GM23338 (cell line): ENCODE measurements around the gene CDC42EP2. TPM values are rescaled to one million over a fixed set of nuclear protein-coding genes. Genes with fewer than 3 reads are reported as not detected.

Experiments
- ATAC-seq: fragments of 200-7000 bp; cut with Tn5 transposase; 3 replicates; pipeline ENCODE4 v1.9.1; 2020
- DNase-seq: peaks from one replicate; pipeline ENCODE4 v3.0.0-alpha.2; 2015; ENCODE audit warnings: low spot score
- H2AFZ ChIP-seq: fragments of 200-600 bp; sonication (generic); 2 replicates; pipeline ENCODE4 v1.8.0; 2016; ENCODE audit warnings: antibody characterized with exemption, mild to moderate bottlenecking, moderate library complexity
- H3F3A ChIP-seq: fragments of 200-600 bp; sonication (generic); replicated peaks from 2 replicates; pipeline ENCODE4 v1.8.0; 2017; ENCODE audit warnings: antibody characterized with exemption, mixed run types, low read depth
- H3K27ac ChIP-seq: fragments of 200-600 bp; sonication (generic); 2 replicates; pipeline ENCODE4 v1.6.1; 2016; ENCODE audit warnings: low read depth
- H3K27me3 ChIP-seq: fragments of 200-600 bp; sonication (generic); 2 replicates; pipeline ENCODE4 v1.8.0; 2016; ENCODE audit warnings: mild to moderate bottlenecking, mixed run types, moderate library complexity; ENCODE audit not compliant: insufficient read depth
- H3K36me3 ChIP-seq: fragments of 200-600 bp; sonication (generic); 2 replicates; pipeline ENCODE4 v1.8.0; 2016; ENCODE audit warnings: mild to moderate bottlenecking; ENCODE audit not compliant: insufficient read depth
- H3K4me1 ChIP-seq: fragments of 200-600 bp; sonication (generic); 2 replicates; pipeline ENCODE4 v1.8.0; 2016; ENCODE audit warnings: mild to moderate bottlenecking, moderate library complexity; ENCODE audit not compliant: insufficient read depth
- H3K4me2 ChIP-seq: fragments of 200-600 bp; sonication (generic); 2 replicates; pipeline ENCODE4 v1.7.1; 2017; ENCODE audit warnings: mixed run types
- H3K4me3 ChIP-seq: fragments of 200-600 bp; sonication (generic); 2 replicates; pipeline ENCODE4 v1.6.1; 2016; ENCODE audit warnings: mixed run types
- H3K79me2 ChIP-seq: fragments of 200-600 bp; sonication (generic); replicated peaks from 2 replicates; pipeline ENCODE4 v1.8.0; 2017; ENCODE audit warnings: mild to moderate bottlenecking; ENCODE audit not compliant: insufficient read depth
- H3K9me2 ChIP-seq: fragments of 200-600 bp; sonication (generic); 2 replicates; pipeline ENCODE4 v1.8.0; 2017; ENCODE audit not compliant: insufficient read depth
- H4K20me1 ChIP-seq: fragments of 200-600 bp; sonication (generic); replicated peaks from 2 replicates; pipeline ENCODE4 v1.8.0; 2017; ENCODE audit warnings: mild to moderate bottlenecking; ENCODE audit not compliant: insufficient read depth
- H3K27ac Mint-ChIP-seq: 2 replicates; pipeline ENCODE4 v1.8.0; 2020; ENCODE audit warnings: inconsistent platforms, mild to moderate bottlenecking, moderate library complexity, mixed read lengths
- H3K27me3 Mint-ChIP-seq: 3 replicates; pipeline ENCODE4 v1.8.0; 2022; ENCODE audit warnings: low read depth, mild to moderate bottlenecking, moderate library complexity, mixed read lengths, inconsistent platforms; ENCODE audit not compliant: insufficient read depth, poor library complexity
- H3K36me3 Mint-ChIP-seq: 3 replicates; pipeline ENCODE4 v1.8.0; 2021; ENCODE audit warnings: low read depth, mild to moderate bottlenecking, inconsistent platforms, moderate library complexity, mixed read lengths
- H3K4me1 Mint-ChIP-seq: 3 replicates; pipeline ENCODE4 v1.8.0; 2020; ENCODE audit warnings: mild to moderate bottlenecking, inconsistent platforms, mixed read lengths
- H3K4me3 Mint-ChIP-seq: 3 replicates; pipeline ENCODE4 v1.8.0; 2021; ENCODE audit warnings: moderate library complexity, mild to moderate bottlenecking, inconsistent platforms, mixed read lengths
- H3K9me3 Mint-ChIP-seq: 3 replicates; pipeline ENCODE4 v1.8.0; 2020; ENCODE audit warnings: moderate library complexity, mild to moderate bottlenecking, inconsistent platforms, mixed read lengths
- CREB1 ChIP-seq: fragments of 250-450 bp; sonication (Bioruptor Pico); IDR thresholded peaks from 2 replicates; pipeline ENCODE4 v1.5.0; 2020; ENCODE audit warnings: low read depth, mild to moderate bottlenecking, moderate library complexity
- EZH2phosphoT487 ChIP-seq: fragments of 200-600 bp; sonication (generic); IDR thresholded peaks from one replicate; pipeline ENCODE4 v1.8.1; 2018; ENCODE audit warnings: antibody characterized with exemption; ENCODE audit not compliant: unreplicated experiment
- POLR2AphosphoS5 ChIP-seq: IDR thresholded peaks from 2 replicates; pipeline ENCODE4 v1.6.1; 2016; ENCODE audit warnings: antibody characterized with exemption, low read depth
- ZNF331 ChIP-seq: fragments of 250-450 bp; sonication (Bioruptor Pico); IDR thresholded peaks from 2 replicates; pipeline ENCODE4 v1.5.0; 2020; ENCODE audit warnings: low read depth, mild to moderate bottlenecking, moderate library complexity
- polyA plus RNA-seq: library from polyadenylated mRNA; unstranded; fragments of >200 nt; fragmentation: Nextera tagmentation; extraction: Ambion mirVana; gene quantifications from 2 replicates; pipeline ENCODE4 v1.2.1, GENCODE V29; 2016
- total RNA-seq: library from RNA; depleted of rRNA; stranded (reverse); fragments of >200 nt; shearing (Covaris generic); gene quantifications from 2 replicates; pipeline ENCODE4 v1.2.3, GENCODE V29; 2014
- TF ChIP-seq, protein P1 (sequence below): IDR thresholded peaks from one replicate; pipeline ENCODE4 v1.6.1; 2018; ENCODE audit warnings: antibody characterized with exemption; ENCODE audit not compliant: unreplicated experiment

The CDC42EP2 gene
- total and polyA plus RNA-seq, 2 experiments from 2014 or later = 18.2 to 19.0 TPM

DNA sequence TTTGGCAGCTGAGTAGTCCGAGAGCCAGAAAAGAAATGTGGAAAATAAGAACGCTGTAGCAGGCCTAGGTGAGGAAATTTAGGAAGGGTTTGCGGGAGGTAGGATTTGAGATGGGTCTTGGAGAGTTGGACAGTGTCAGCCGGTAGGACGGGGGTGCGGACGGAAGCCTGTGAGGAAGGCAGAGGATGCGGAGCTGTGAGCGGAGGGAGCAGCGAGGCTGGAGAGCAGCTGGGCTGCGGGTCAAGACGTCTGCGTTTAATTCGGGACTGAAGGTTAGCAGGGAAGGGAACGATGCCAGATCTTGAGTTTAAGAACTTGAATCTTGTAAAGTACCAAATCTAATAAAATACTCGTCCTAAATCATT lies 39.2 kb downstream of the CDC42EP2 start:
- peaks cover 31% of the 10 kb centered on the region for H3K27me3 ChIP-seq
- peak overlapping the region; percentile 92 for H3K4me3 ChIP-seq
- peaks cover 16% of the 10 kb centered on the region for H3F3A ChIP-seq
- DNase-seq (no peak), ATAC-seq (peak; percentile 37)
- 0 out of 2 replicates have a peak overlapping the region, but pooled peaks have one; percentile 3 for H3K27ac ChIP-seq
- H4K20me1 ChIP-seq = peaks cover 7% of the 10 kb centered on the region; the same call in 1 of the 2 replicates
- peak overlapping the region; percentile 99 for H3K4me2 ChIP-seq
- H3K36me3 ChIP-seq = peaks cover 19% of the 10 kb centered on the region
- Mint-ChIP-seq H3K27me3 (peaks cover 37% of the 10 kb centered on the region), H3K9me3 (no peaks in the 10 kb centered on the region), H3K36me3 (peaks cover 38% of the 10 kb centered on the region), H3K4me1 (peaks cover 10% of the 10 kb centered on the region), H3K27ac (no peak overlapping the region), H3K4me3 (peak overlapping the region; percentile 69)
- H3K79me2 ChIP-seq = no peaks in the 10 kb centered on the region
- H3K4me1 ChIP-seq = peaks cover 6% of the 10 kb centered on the region; the same call in 1 of the 2 replicates
- H3K9me2 ChIP-seq = no peaks in the 10 kb centered on the region
- TF ChIP-seq POLR2AphosphoS5 (peak; percentile 45; the same call in 1 of the 2 replicates), ZNF331 (no peak), EZH2phosphoT487 (no peak), CREB1 (CRISPR knock-in tag) (no peak)
- H2AFZ ChIP-seq = 0 out of 2 replicates have a peak overlapping the region, but pooled peaks have one; percentile 85

DNA sequence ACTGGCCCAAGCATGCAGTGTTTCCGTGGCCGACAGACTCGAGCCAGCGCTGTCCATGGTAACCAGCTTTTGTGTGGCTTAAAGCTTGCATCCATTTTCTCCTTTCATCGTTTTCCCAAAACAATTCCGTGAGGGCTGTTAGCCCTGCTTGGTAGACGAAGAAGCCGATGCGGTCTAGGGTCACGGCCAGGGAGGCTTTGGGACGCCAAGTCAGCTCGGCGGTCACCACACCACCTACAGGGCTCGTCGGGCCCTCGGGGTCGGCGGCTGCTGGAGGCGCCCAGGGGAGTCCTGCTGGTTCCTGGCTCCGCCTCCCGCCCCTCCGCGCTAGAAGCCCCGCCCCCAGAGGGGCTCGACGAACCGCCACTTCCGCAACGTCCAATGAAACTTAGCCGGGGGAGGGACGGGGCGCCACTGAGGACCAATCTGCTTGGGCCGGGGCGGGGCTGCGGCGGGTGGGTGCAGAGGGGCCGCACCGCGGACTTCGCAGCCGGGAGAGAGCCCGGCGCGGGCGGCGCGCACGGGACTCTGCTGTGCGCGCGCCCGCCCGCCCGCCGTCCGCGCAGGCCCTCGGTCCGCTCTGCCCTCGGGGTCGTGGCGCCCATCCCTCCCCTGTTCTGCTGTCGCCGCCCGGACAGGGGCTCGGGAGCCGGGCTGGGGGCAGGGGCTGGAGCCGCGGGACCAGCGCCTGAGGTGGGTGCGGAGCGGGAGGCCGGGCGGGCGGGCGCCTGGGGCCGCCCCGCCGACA lies 39.8 kb downstream of the CDC42EP2 start, which contains the start of gene TIGD3:
Gene TIGD3, plus strand, starts transcription at position 487 of the 748 bp plus-strand sequence. CDS start 1,058 bp downstream, outside the sequence.
- Histone ChIP-seq H4K20me1 (peaks cover 7% of the 10 kb centered on the region; the same call in 1 of the 2 replicates), H3K27ac (0 out of 2 replicates have a peak within 1 kb of the TSS, but pooled peaks have one; percentile 3), H3K79me2 (no peaks in the 10 kb centered on the region), H3K36me3 (peaks cover 13% of the 10 kb centered on the region), H3K4me1 (peaks cover 6% of the 10 kb centered on the region; the same call in 1 of the 2 replicates), H3K9me2 (no peaks in the 10 kb centered on the region), H2AFZ (peak within 1 kb of the TSS; percentile 98), H3F3A (peaks cover 14% of the 10 kb centered on the region), H3K4me2 (peak within 1 kb of the TSS; percentile 99), H3K4me3 (peak within 1 kb of the TSS; percentile 92), H3K27me3 (peaks cover 31% of the 10 kb centered on the region)
- ATAC-seq = peak; percentile 86
- Mint-ChIP-seq H3K4me1 (peaks cover 10% of the 10 kb centered on the region), H3K4me3 (peak within 1 kb of the TSS; percentile 84), H3K36me3 (peaks cover 33% of the 10 kb centered on the region), H3K9me3 (no peaks in the 10 kb centered on the region), H3K27me3 (peaks cover 37% of the 10 kb centered on the region), H3K27ac (no peak within 1 kb of the TSS)
- TF ChIP-seq, protein P1, sequence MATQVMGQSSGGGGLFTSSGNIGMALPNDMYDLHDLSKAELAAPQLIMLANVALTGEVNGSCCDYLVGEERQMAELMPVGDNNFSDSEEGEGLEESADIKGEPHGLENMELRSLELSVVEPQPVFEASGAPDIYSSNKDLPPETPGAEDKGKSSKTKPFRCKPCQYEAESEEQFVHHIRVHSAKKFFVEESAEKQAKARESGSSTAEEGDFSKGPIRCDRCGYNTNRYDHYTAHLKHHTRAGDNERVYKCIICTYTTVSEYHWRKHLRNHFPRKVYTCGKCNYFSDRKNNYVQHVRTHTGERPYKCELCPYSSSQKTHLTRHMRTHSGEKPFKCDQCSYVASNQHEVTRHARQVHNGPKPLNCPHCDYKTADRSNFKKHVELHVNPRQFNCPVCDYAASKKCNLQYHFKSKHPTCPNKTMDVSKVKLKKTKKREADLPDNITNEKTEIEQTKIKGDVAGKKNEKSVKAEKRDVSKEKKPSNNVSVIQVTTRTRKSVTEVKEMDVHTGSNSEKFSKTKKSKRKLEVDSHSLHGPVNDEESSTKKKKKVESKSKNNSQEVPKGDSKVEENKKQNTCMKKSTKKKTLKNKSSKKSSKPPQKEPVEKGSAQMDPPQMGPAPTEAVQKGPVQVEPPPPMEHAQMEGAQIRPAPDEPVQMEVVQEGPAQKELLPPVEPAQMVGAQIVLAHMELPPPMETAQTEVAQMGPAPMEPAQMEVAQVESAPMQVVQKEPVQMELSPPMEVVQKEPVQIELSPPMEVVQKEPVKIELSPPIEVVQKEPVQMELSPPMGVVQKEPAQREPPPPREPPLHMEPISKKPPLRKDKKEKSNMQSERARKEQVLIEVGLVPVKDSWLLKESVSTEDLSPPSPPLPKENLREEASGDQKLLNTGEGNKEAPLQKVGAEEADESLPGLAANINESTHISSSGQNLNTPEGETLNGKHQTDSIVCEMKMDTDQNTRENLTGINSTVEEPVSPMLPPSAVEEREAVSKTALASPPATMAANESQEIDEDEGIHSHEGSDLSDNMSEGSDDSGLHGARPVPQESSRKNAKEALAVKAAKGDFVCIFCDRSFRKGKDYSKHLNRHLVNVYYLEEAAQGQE = peak; percentile 95
- TF ChIP-seq CREB1 (CRISPR knock-in tag) (no peak), POLR2AphosphoS5 (peak; percentile 49; the same call in 1 of the 2 replicates)
- DNase-seq = peak; percentile 99
